ENCODE data around the gene FAM20B.

FAM20B gene

GRCh38 chr1:179007233-179007632, 18.5 kb upstream of the FAM20B start:
- H3K27ac ChIP-seq (ENCODE audit: low read depth, low read length), result no peak overlapping the region
- no peaks in the 10 kb centered on the region for H3K4me1 ChIP-seq (ENCODE audit: control insufficient read depth, insufficient read depth, low read length)
- no peak overlapping the region for H3K9ac ChIP-seq (ENCODE audit: low read length)
- H3K4me3 ChIP-seq (ENCODE audit: low read length), result no peak overlapping the region
- H3K27me3 ChIP-seq (ENCODE audit: control insufficient read depth, insufficient read depth, low read length), result no peaks in the 10 kb centered on the region
- H3K36me3 ChIP-seq (ENCODE audit: control insufficient read depth, insufficient read depth, low read length), result no peaks in the 10 kb centered on the region

DNA sequence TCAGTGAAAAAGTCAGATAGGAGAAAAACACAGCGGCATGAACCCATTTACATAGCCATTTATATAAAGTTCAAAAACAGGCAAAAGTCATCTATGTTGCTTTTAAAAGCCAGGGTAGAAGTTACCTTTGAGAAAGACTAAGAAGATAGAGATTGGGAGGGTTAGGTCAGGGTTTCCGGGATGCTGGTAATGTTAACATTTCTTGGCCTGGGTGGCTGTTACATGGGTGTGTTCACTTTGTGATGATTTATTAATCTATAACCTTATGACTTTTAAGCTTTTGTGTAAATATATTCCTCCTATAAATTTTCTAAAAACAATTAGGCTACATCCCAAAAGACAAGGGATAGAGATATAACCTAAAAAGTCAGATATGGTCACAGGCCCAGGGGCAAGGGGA, 15.0 kb upstream of the FAM20B start:
- H3K9ac ChIP-seq (ENCODE audit: low read length), result no peak overlapping the region

DNA sequence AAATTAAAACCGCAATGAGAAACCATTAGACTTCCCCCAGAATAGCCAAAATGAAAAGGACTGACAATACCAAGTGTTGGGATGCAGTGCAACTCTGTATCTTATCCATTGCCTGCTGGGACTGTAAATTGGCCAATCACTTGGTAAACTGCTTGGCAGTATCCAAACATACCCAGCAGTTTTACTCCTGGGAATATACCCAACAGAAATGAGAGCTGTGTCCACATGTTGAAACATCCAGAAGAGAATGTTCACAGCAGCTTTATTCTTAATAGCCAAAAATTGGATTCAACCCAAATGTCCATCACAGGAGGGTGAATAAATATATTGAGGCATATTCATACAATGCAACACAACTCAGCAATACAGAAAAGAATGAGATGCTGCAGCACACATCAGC, 13.7 kb upstream of the FAM20B start:
- no peak overlapping the region for H3K4me3 ChIP-seq (ENCODE audit: low read length)
- no peak overlapping the region for H3K9ac ChIP-seq (ENCODE audit: low read length)
- no peaks in the 10 kb centered on the region for H3K27me3 ChIP-seq (ENCODE audit: control insufficient read depth, insufficient read depth, low read length)
- H3K4me1 ChIP-seq (ENCODE audit: control insufficient read depth, insufficient read depth, low read length), result no peaks in the 10 kb centered on the region
- H3K36me3 ChIP-seq (ENCODE audit: control insufficient read depth, insufficient read depth, low read length), result no peaks in the 10 kb centered on the region
- no peak overlapping the region for H3K27ac ChIP-seq (ENCODE audit: low read depth, low read length)

More for the DNA sequence above, 15.0 kb upstream of the FAM20B start:
- Histone ChIP-seq H3K27ac (ENCODE audit: low read depth, low read length) (no peak overlapping the region), H3K4me1 (ENCODE audit: control insufficient read depth, insufficient read depth, low read length) (no peaks in the 10 kb centered on the region), H3K4me3 (ENCODE audit: low read length) (no peak overlapping the region), H3K27me3 (ENCODE audit: control insufficient read depth, insufficient read depth, low read length) (no peaks in the 10 kb centered on the region), H3K36me3 (ENCODE audit: control insufficient read depth, insufficient read depth, low read length) (no peaks in the 10 kb centered on the region)

DNA sequence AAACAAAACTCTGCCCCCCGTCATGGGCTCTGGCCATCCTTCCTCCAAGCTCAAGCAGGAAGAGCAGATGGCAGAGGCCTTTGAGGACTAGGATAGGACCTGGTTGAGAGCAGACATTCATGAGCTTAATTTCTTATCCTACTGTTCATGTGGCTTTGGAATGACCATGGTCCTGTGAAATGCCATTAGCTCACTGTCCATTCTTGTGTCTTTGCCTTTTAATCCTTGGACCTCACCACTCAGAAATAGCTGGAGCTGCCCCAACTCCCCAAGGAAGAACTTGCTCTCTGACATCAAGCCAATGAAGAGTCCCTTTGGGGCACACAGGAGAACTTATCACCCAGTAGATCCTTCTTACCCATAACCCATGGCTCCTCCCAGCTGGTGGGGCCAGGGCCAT, 11.6 kb upstream of the FAM20B start:
- Histone ChIP-seq H3K27ac (ENCODE audit: low read depth, low read length) (no peak overlapping the region), H3K4me1 (ENCODE audit: control insufficient read depth, insufficient read depth, low read length) (no peaks in the 10 kb centered on the region), H3K27me3 (ENCODE audit: control insufficient read depth, insufficient read depth, low read length) (no peaks in the 10 kb centered on the region), H3K4me3 (ENCODE audit: low read length) (no peak overlapping the region), H3K9ac (ENCODE audit: low read length) (no peak overlapping the region), H3K36me3 (ENCODE audit: control insufficient read depth, insufficient read depth, low read length) (no peaks in the 10 kb centered on the region)

GRCh38 chr1:179015396-179015795, 10.3 kb upstream of the FAM20B start:
- Histone ChIP-seq H3K4me1 (ENCODE audit: control insufficient read depth, insufficient read depth, low read length) (no peaks in the 10 kb centered on the region), H3K4me3 (ENCODE audit: low read length) (no peak overlapping the region), H3K27me3 (ENCODE audit: control insufficient read depth, insufficient read depth, low read length) (no peaks in the 10 kb centered on the region), H3K27ac (ENCODE audit: low read depth, low read length) (no peak overlapping the region), H3K36me3 (ENCODE audit: control insufficient read depth, insufficient read depth, low read length) (no peaks in the 10 kb centered on the region), H3K9ac (ENCODE audit: low read length) (no peak overlapping the region)

GRCh38 chr1:179016706-179017382, 8.8 kb upstream of the FAM20B start:
- Histone ChIP-seq H3K4me1 (ENCODE audit: control insufficient read depth, insufficient read depth, low read length) (no peaks in the 10 kb centered on the region), H3K27ac (ENCODE audit: low read depth, low read length) (no peak overlapping the region), H3K36me3 (ENCODE audit: control insufficient read depth, insufficient read depth, low read length) (no peaks in the 10 kb centered on the region), H3K4me3 (ENCODE audit: low read length) (peak overlapping the region; percentile 29), H3K27me3 (ENCODE audit: control insufficient read depth, insufficient read depth, low read length) (no peaks in the 10 kb centered on the region), H3K9ac (ENCODE audit: low read length) (no peak overlapping the region)

DNA sequence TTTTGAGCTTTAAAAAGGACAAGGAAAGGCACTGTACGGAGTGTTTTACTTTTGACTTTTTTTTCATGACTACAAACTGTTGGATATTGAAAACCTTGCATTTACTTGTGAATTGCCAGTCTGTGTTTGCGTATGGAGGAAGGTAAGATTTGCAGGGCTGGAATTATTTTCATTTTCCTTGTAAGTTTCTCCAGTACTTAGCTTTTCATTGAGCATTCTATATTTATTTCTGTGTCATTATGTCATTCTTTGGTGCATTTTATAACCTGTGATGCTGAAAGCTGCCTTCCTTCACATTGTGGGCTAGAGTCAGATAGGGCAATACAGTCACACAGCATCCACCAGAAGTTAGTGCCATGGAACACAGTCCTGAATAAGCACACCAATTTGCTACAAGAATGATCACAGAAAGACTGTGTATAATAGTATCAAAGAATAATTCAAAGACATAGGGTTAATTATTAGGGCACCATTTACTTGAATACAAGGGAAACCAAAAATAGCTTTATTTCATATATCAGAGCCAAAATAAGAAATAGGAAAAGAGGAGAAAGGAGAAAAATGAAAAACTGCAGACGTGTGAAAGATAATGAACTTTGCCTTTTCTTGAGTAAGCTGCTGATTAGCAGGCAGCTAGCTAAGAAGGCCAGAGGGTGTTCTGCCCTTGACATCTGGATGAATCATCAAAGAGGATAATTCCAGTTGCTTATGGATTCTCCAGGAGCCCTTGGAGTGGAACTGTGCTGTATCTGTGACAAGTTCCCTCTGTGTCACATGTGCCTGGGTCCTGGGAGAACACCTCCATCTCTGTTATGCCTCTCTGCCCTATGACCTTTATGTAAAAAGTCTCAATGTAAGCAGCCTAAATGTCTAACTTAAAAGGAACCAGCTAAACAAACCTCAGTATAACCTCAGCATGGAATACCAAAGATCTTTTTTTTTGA, 8.0 kb upstream of the FAM20B start:
- Histone ChIP-seq H3K9ac (ENCODE audit: low read length) (no peak overlapping the region), H3K4me3 (ENCODE audit: low read length) (peak overlapping the region; percentile 29), H3K27ac (ENCODE audit: low read depth, low read length) (no peak overlapping the region), H3K4me1 (ENCODE audit: control insufficient read depth, insufficient read depth, low read length) (no peaks in the 10 kb centered on the region), H3K36me3 (ENCODE audit: control insufficient read depth, insufficient read depth, low read length) (no peaks in the 10 kb centered on the region), H3K27me3 (ENCODE audit: control insufficient read depth, insufficient read depth, low read length) (no peaks in the 10 kb centered on the region)

GRCh38 chr1:179021873-179022272, 3.8 kb upstream of the FAM20B start:
- H3K36me3 ChIP-seq (ENCODE audit: control insufficient read depth, insufficient read depth, low read length), result no peaks in the 10 kb centered on the region
- peaks cover 2% of the 10 kb centered on the region for H3K4me1 ChIP-seq (ENCODE audit: control insufficient read depth, insufficient read depth, low read length)
- H3K4me3 ChIP-seq (ENCODE audit: low read length), result peak overlapping the region; percentile 53
- H3K9ac ChIP-seq (ENCODE audit: low read length), result no peak overlapping the region
- peak overlapping the region; percentile 15 for H3K27ac ChIP-seq (ENCODE audit: low read depth, low read length)
- H3K27me3 ChIP-seq (ENCODE audit: control insufficient read depth, insufficient read depth, low read length), result no peaks in the 10 kb centered on the region

DNA sequence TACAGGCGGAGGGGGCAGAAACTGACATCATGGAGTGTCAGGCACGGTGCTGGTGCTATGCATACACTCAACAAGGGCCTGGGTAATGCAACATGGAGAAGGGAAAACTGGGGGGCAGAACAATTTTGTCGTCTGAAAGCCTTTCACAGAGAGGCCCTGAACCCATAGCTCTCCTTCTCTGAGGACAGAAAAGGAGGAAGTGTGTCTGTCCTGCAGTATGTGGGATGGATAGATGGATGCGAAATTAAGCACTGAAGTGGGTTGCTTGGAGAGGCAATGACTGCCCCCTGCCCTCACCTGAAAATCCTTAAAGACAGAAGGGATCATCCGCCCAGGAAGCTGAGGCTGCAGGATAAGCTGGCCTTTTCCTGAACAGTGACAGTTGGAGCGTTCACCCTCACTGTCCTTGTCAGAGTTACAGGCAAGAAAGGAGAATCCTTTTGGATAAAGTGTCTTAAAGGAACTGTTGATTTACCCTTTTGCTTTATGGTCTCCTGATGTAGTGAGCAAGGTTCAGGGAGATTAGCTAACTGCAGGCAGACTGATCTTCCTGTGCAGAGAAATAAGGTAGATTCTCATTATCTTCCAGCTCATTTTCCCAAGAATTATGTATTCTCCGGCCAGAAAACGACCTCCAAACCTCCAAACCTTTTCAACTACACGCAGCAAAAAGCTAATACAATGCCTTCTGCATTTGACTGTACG, 1.6 kb upstream of the FAM20B start:
- Histone ChIP-seq H3K9ac (ENCODE audit: low read length) (no peak overlapping the region), H3K36me3 (ENCODE audit: control insufficient read depth, insufficient read depth, low read length) (no peaks in the 10 kb centered on the region), H3K4me3 (ENCODE audit: low read length) (no peak overlapping the region), H3K4me1 (ENCODE audit: control insufficient read depth, insufficient read depth, low read length) (peaks cover 9% of the 10 kb centered on the region), H3K27me3 (ENCODE audit: control insufficient read depth, insufficient read depth, low read length) (no peaks in the 10 kb centered on the region), H3K27ac (ENCODE audit: low read depth, low read length) (no peak overlapping the region)

- peaks cover 17% of the 10 kb centered on the region for H3K4me1 ChIP-seq (ENCODE audit: control insufficient read depth, insufficient read depth, low read length)
- H3K27me3 ChIP-seq (ENCODE audit: control insufficient read depth, insufficient read depth, low read length), result no peaks in the 10 kb centered on the region
- peak overlapping the region; percentile 90 for H3K27ac ChIP-seq (ENCODE audit: low read depth, low read length)
- peak overlapping the region; percentile 85 for H3K9ac ChIP-seq (ENCODE audit: low read length)
- H3K36me3 ChIP-seq (ENCODE audit: control insufficient read depth, insufficient read depth, low read length), result no peaks in the 10 kb centered on the region
- peak overlapping the region; percentile 91 for H3K4me3 ChIP-seq (ENCODE audit: low read length)
These were observed 500 bp downstream of the FAM20B start for GRCh38 chr1:179025975-179026812.

DNA sequence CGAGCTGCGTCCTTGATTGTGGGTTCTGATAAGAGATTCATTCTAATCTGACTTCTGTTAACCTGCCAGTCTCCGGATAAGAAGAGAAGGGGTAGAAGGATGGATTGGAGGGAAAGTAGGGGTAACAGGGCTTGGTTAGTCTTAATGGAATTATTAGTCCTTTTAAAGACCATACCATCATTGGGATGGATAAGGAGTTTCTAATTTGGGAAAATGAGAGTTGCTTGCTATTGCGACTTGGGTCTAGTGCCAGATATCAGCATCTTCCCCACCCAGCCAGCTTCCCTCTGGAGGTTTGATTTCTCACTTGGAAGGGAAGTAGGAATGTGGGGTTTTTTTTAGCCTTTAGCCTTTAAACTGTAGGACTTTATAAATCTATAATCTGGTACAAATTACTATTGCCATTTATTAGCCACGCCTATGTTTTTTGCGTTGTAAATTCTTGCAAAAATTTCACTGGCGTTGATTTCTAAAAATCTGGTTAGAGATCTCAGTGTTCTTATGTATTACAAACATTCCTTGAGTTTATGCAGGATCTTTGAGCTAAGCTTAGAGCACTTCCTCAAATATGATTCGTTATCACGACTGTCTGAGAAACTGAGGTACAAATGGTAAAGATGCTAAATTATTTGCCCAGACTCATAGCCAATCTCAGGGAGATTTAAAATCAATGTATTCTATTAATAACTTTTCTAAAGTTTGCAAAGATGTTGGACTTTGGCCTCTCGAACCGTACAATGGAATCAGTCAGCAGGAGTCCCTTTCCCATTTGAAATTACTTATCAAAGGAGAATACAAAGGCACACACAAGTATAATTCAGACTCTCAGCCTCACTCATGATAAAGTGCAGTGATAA, 1.3 kb downstream of the FAM20B start:
- Histone ChIP-seq H3K36me3 (ENCODE audit: control insufficient read depth, insufficient read depth, low read length) (no peaks in the 10 kb centered on the region), H3K27ac (ENCODE audit: low read depth, low read length) (peak overlapping the region; percentile 90), H3K27me3 (ENCODE audit: control insufficient read depth, insufficient read depth, low read length) (no peaks in the 10 kb centered on the region), H3K4me1 (ENCODE audit: control insufficient read depth, insufficient read depth, low read length) (peaks cover 17% of the 10 kb centered on the region), H3K9ac (ENCODE audit: low read length) (peak overlapping the region; percentile 85), H3K4me3 (ENCODE audit: low read length) (peak overlapping the region; percentile 91)

All from rectal smooth muscle tissue (tissue), 1 donor.